SU-DHL-6 (cell line): Measurements from ENCODE around the gene RRP1B.

Source experiments
- EZH2phosphoT487 ChIP-seq: fragments of 200-600 bp; sonication (generic), shearing (Covaris generic); conservative IDR thresholded peaks from 2 replicates; pipeline ENCODE4 v1.6.1; 2018; ENCODE audit warnings: mild to moderate bottlenecking, antibody characterized with exemption, low read length, moderate library complexity, mixed read lengths
- TF ChIP-seq, protein P1 (sequence below): fragments of 200-600 bp; sonication (generic); IDR thresholded peaks from one replicate; pipeline ENCODE4 v1.5.1; 2017; ENCODE audit warnings: antibody characterized with exemption, mild to moderate bottlenecking, low read length, moderate library complexity; ENCODE audit not compliant: insufficient read depth, poor library complexity, severe bottlenecking

DNA sequence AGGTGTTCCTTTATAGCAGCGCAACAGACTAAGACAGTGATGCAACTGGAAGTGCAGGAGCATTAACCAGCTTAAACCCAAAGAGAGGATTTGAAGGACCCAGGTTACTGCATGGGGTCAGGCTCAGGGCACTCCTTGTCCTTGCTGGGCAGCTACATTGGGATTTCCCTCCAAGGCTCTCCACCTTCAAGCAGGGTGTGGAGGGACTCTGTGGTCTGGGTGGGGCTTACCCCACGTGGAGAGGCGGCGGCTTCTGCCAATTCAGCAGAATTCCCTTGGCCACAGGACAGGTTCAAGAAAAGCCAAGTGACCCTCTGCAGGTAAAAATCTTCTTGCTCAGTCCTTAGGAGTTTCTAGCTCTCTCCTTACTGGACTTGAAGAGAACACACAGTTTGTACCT lies 6.5 kb downstream of the RRP1B start:
- TF ChIP-seq, protein P1, sequence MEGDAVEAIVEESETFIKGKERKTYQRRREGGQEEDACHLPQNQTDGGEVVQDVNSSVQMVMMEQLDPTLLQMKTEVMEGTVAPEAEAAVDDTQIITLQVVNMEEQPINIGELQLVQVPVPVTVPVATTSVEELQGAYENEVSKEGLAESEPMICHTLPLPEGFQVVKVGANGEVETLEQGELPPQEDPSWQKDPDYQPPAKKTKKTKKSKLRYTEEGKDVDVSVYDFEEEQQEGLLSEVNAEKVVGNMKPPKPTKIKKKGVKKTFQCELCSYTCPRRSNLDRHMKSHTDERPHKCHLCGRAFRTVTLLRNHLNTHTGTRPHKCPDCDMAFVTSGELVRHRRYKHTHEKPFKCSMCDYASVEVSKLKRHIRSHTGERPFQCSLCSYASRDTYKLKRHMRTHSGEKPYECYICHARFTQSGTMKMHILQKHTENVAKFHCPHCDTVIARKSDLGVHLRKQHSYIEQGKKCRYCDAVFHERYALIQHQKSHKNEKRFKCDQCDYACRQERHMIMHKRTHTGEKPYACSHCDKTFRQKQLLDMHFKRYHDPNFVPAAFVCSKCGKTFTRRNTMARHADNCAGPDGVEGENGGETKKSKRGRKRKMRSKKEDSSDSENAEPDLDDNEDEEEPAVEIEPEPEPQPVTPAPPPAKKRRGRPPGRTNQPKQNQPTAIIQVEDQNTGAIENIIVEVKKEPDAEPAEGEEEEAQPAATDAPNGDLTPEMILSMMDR = no peak
- no peak for TF ChIP-seq EZH2phosphoT487
